ENCODE results near the gene WDTC1.

DNA sequence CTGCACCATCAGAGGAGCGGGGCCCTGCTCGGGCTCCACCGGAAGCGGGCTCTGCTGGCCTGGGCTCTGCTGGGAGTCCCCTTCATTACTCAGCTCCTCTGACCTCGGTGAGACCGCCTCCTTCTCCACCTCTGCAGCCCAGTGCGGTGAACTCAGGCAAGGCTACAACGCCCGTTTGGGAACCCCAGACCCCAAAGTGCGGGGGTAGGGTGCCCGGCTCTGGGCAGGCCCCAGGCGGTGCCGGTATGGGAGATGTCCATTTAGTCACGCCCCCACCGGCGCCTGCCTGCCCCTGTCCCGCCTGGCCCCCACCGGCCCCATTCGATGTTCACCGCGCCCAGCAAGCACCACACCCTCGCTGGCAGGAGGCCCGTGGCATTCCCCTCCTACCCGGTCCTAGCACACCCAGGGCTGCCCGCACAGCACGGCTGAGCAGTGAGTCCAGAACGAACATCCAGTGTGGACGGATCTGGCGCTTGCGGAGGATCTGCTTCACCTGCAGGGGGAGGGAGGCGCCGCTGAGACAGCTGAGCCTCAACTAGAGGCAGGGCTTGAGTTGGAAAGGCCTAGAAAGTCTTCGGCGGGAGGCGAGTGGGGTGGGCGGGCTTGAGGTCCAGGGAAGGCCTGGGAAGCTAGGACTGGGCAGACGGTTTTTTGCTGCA, 122.3 kb downstream of the WDTC1 start:
- TF ChIP-seq, protein P1, sequence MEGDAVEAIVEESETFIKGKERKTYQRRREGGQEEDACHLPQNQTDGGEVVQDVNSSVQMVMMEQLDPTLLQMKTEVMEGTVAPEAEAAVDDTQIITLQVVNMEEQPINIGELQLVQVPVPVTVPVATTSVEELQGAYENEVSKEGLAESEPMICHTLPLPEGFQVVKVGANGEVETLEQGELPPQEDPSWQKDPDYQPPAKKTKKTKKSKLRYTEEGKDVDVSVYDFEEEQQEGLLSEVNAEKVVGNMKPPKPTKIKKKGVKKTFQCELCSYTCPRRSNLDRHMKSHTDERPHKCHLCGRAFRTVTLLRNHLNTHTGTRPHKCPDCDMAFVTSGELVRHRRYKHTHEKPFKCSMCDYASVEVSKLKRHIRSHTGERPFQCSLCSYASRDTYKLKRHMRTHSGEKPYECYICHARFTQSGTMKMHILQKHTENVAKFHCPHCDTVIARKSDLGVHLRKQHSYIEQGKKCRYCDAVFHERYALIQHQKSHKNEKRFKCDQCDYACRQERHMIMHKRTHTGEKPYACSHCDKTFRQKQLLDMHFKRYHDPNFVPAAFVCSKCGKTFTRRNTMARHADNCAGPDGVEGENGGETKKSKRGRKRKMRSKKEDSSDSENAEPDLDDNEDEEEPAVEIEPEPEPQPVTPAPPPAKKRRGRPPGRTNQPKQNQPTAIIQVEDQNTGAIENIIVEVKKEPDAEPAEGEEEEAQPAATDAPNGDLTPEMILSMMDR (IDR thresholded peaks at IDR 0.05; ENCODE audit: insufficient read depth, low read depth, low read length) = no peak
- TF ChIP-seq EZH2 (IDR thresholded peaks at IDR 0.05; ENCODE audit: insufficient read depth, low read length) = no peak
